NK-92 treated with Interleukin-12 subunit alpha and Interleukin-12 subunit beta, amount 100 ng/mL, for 24 hours (cell line): ENCODE data around the gene CTTNBP2NL.
"Not testable (repeated sequence)": the region's sequence is repeated elsewhere in the genome, so short reads cannot be mapped to it uniquely, and the experiment has no call there.

Experiments
- DNase-seq: peaks from one replicate; lab custom pipeline; 2025; lab: John Stamatoyannopoulos, UW

Gene CTTNBP2NL

GRCh38 chr1:112423666-112424065 lies 27.7 kb downstream of the CTTNBP2NL start:
- DNase-seq, result not testable (repeated sequence)

DNA sequence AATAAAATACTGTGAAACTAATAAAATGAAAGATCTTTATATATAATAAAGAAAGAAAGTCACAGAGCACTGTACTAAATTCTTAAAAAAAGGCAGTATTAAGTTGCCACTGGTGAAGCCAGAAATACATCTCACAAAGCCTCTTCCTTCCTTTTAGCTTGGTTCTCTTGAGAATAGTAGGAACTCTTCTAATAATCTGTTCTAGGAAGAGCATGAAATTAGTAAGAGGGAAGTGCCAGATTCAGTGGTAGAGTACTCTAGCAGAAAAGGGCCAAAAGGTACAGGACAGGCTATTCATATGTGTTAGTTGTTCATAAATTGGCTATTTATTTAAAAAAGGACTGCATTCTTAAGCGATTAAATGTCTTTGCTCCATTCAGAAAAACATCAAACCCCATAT lies 33.7 kb downstream of the CTTNBP2NL start:
- DNase-seq, result no peak

GRCh38 chr1:112431038-112431437 lies 35.0 kb downstream of the CTTNBP2NL start:
- DNase-seq, result no peak

GRCh38 chr1:112435448-112435847 lies 39.4 kb downstream of the CTTNBP2NL start:
- no peak for DNase-seq

GRCh38 chr1:112436384-112437156 lies 40.6 kb downstream of the CTTNBP2NL start:
- DNase-seq, result no peak

GRCh38 chr1:112438156-112438555 lies 42.1 kb downstream of the CTTNBP2NL start:
- not testable (repeated sequence) for DNase-seq

DNA sequence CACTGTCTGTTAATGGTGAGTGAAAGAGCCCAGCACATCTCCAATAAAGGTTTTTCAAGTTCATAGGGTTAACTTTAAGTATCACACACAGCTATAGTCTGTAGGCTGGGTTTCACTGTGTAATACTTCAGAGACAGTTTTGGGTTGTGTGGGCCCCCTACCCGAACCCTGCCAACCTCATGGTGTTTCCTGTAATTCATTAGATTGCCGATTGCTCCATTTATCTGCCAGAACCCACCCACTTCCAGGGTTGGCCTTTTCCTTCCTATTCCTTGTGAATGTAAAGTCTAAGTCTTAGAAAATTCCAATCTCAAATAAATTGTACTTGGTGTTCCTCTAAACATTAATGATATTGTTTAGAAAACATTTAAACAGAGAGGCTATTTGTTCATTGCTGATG lies 43.6 kb downstream of the CTTNBP2NL start:
- no peak for DNase-seq

- no peak for DNase-seq
Observed at GRCh38 chr1:112440574-112440973, 44.6 kb downstream of the CTTNBP2NL start.

DNA sequence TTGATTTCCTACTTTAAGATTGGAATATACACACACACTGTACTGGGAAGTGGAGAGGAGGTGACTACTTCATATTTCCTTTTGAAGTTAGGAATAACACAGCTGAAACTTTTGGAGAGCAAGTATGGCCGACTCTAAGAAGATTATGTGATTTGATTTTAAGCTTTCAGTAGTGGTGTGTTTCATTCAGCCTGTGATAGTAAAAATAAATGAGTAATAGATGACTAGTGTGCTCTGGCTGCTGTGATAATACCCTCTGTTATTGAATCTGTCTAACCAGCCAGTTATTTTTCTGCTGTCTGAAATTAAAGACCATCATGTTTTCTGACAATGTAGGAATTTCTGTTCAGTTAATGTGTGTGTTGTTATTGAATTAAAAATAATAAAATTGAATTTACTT lies 48.3 kb downstream of the CTTNBP2NL start:
- DNase-seq, result no peak

GRCh38 chr1:112445596-112445995 lies 49.6 kb downstream of the CTTNBP2NL start:
- DNase-seq, result no peak

GRCh38 chr1:112446411-112446810 lies 50.4 kb downstream of the CTTNBP2NL start:
- DNase-seq, result no peak

- no peak for DNase-seq
Observed at GRCh38 chr1:112448904-112449629, 53.1 kb downstream of the CTTNBP2NL start.

- DNase-seq, result no peak
Observed at GRCh38 chr1:112449630-112449983, 53.6 kb downstream of the CTTNBP2NL start.

GRCh38 chr1:112450773-112451172 lies 54.8 kb downstream of the CTTNBP2NL start:
- DNase-seq, result no peak

DNA sequence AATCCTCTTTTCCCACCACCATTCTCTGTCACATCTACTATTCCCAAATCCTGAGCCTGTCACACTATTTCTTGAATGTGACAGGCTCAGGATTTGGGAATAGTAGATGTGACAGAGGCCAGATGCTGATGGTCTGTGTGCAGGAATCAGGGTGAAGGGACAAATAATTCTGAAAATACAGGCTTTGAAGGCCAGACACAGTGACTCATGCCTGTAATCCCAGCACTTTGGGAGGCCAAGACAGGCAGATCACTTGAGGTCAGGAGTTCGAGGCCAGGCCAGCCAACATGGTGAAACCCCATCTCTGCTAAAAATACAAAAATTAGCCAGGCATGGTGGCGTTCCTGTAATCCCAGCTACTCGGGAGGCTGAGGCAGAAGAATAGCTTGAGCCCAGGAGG lies 55.3 kb downstream of the CTTNBP2NL start:
- not testable (repeated sequence) for DNase-seq

DNA sequence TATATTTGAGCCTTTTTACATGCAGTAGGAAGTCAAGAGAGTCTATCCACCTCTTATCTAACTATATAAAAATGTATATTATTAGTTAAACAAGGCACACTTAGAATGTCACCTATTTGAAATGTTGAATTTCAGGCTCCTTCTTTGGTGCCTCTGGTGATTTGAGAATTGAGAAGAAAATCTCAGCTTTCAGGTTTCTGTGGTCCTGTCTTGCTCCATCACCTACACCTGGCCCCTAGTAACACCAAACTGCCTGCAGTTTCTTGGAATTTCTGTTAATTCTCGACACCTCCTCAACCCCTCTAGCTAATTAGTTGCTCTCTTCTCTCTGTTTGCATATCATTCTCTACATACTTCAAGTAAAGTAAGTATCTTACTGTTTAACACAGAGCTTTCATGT lies 57.9 kb downstream of the CTTNBP2NL start:
- DNase-seq, result no peak

GRCh38 chr1:112454316-112454715 lies 58.3 kb downstream of the CTTNBP2NL start:
- no peak for DNase-seq

- DNase-seq, result no peak
Observed at GRCh38 chr1:112457241-112457640, 61.2 kb downstream of the CTTNBP2NL start.

DNA sequence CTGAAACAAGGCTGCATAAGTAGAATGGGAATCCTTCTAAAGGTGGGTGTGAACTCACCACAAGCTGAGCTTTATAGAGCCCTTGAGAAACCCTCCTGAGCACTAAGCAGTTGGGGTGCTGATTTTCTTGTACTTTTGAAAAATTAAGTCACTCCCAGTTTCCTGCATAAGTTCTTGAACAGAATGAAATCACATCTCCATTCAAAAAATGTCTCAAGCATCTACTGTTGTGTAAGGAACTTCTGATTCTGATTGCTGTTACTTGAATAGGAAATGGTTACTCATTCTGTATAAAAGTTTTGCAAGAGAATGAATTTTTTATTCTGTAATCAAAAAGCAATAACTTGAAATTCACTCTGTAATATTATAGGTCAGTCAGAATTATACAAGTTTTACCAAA lies 61.9 kb downstream of the CTTNBP2NL start:
- DNase-seq, result no peak

GRCh38 chr1:112458756-112459155 lies 62.7 kb downstream of the CTTNBP2NL start:
- DNase-seq, result no peak

GRCh38 chr1:112460615-112461014 lies 64.6 kb downstream of the CTTNBP2NL start:
- no peak for DNase-seq

DNA sequence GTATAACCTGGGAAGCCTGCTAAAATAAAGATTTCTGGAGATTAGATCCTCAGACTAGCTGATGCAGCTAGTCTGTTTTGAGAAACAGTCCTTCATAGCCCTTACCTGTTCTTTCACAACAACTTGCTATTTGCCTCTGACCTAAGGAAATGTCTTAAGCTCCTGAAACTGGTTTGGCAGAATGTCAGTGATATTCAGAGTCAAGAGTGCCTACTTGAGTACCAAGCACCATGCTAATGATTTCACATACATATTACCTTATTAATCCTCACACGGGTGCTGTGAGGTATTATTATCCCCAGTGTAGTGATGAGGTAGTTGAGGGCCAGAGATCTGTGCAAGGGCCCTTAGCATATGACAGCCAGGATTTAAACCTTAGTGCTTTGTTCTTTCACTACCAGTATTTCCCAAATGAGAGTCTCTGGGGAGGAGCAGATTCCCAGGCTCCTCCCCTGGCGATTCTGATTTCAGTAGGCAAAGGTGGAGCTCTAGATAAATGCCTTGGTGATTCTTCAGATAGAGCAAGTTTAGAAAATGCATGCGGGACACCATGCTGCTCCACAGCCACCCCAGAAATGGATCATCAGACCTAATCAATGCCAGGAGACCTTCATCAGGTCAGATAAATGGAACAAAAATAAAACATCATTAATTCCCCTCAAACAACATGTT lies 65.3 kb downstream of the CTTNBP2NL start:
- DNase-seq, result no peak

DNA sequence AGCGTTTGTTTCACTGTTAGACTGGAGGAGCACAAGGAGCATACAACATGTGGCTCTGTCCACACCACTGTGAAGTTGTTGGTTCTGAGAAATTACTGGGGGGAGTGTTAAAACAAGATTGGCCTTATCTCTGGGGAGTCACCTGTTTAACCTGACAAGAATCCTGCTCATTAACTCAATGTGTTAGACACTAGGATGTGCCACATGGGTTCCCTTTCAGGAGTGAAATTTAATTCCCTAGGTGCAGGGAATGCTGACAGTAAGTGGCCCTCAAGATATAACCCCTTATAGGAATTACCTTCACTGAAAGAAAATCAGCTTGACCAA lies 66.9 kb downstream of the CTTNBP2NL start:
- DNase-seq, result no peak
